Dermis lymphatic vessel endothelial cell (primary cell): ENCODE results near the gene TRIM5. TPM values are rescaled to one million over a fixed set of nuclear protein-coding genes. Genes with fewer than 3 reads are reported as not detected.

Source experiments
- total RNA-seq: library from RNA; depleted of rRNA; stranded (reverse); fragments of >200 nt; gene quantifications from 2 replicates; pipeline ENCODE4 v1.2.1, GENCODE V29; 2014

Gene TRIM5
- total RNA-seq = 54.8 and 60.8 TPM in 2 replicates

GRCh38 chr11:5684646-5685362 lies at the start of gene TRIM5:
TRIM5 (minus strand) TSS chr11:5685074; CDS start chr11:5680177, 4,897 bp downstream.

GRCh38 chr11:5689551-5689983 lies 4.7 kb upstream of the TRIM5 start, which contains the start of gene TRIM22:
TRIM22 (plus strand) TSS chr11:5689790; CDS start chr11:5696233, 6,443 bp downstream.

GRCh38 chr11:5624489-5625279 lies 60.2 kb downstream of the TRIM5 start, which contains the start of gene TRIM34:
TRIM34 (plus strand) TSS chr11:5625001; CDS start chr11:5632332, 7,331 bp downstream.

Other genes with a start within 250 kb of the TRIM5 start
- not detected in 2 replicates for gene OR51I1, start 243.6 kb downstream of the TRIM5 start, total RNA-seq
- not detected in 2 replicates for gene OR51I2, start 235.8 kb downstream of the TRIM5 start, total RNA-seq
- not detected in 2 replicates for gene OR52D1, start 196.4 kb downstream of the TRIM5 start, total RNA-seq
- 0.09 TPM in 1 of 2 replicates, not detected in the other for gene UBQLN3, start 175.1 kb downstream of the TRIM5 start, total RNA-seq
- not detected in 2 replicates for gene UBQLNL, start 168.4 kb downstream of the TRIM5 start, total RNA-seq
- gene OR52H1, start 136.5 kb downstream of the TRIM5 start, total RNA-seq = 0.09 and 0.11 TPM in 2 replicates
- not detected in 2 replicates for gene OR52B6, start 104.2 kb downstream of the TRIM5 start, total RNA-seq
- gene TRIM6, start 88.4 kb downstream of the TRIM5 start, total RNA-seq = 0.43 and 1.5 TPM in 2 replicates
- gene TRIM34, start 60.1 kb downstream of the TRIM5 start, total RNA-seq = 8.3 and 12.1 TPM in 2 replicates
- 30.5 and 46.6 TPM in 2 replicates for gene TRIM22, start 4.7 kb upstream of the TRIM5 start, total RNA-seq
- not detected in 2 replicates for gene OR56B1, start 51.4 kb upstream of the TRIM5 start, total RNA-seq
- not detected in 2 replicates for gene OR52N4, start 69.2 kb upstream of the TRIM5 start, total RNA-seq
- not detected in 2 replicates for gene OR52N5, start 98.3 kb upstream of the TRIM5 start, total RNA-seq
- not detected in 2 replicates for gene OR52N1, start 106.2 kb upstream of the TRIM5 start, total RNA-seq
- gene OR52N2, start 123.8 kb upstream of the TRIM5 start, total RNA-seq = not detected in 2 replicates
- not detected in 2 replicates for gene OR52E6, start 156.8 kb upstream of the TRIM5 start, total RNA-seq
- not detected in 2 replicates for gene OR52E8, start 172.6 kb upstream of the TRIM5 start, total RNA-seq
- gene OR52E4, start 195.6 kb upstream of the TRIM5 start, total RNA-seq = not detected in 2 replicates
- not detected in 2 replicates for gene OR52E5, start 208.1 kb upstream of the TRIM5 start, total RNA-seq